Nephron progenitor cell (in vitro differentiated cells): Measurements from ENCODE around the gene BTLA.

ENCODE experiments used
- DNase-seq: peaks from one replicate; pipeline ENCODE4 v3.0.0; 2021
- H3K27ac Mint-ChIP-seq: 2 replicates; pipeline ENCODE4 v1.8.0; 2021; ENCODE audit warnings: mild to moderate bottlenecking, moderate library complexity, mixed read lengths
- H3K27me3 Mint-ChIP-seq: 2 replicates; pipeline ENCODE4 v1.8.0; 2021; ENCODE audit warnings: mild to moderate bottlenecking, low read depth, mixed read lengths; ENCODE audit not compliant: poor library complexity
- H3K36me3 Mint-ChIP-seq: 2 replicates; pipeline ENCODE4 v1.8.0; 2021; ENCODE audit warnings: low read depth, mixed read lengths
- H3K4me1 Mint-ChIP-seq: 2 replicates; pipeline ENCODE4 v1.8.0; 2021; ENCODE audit warnings: mixed read lengths
- H3K4me3 Mint-ChIP-seq: 2 replicates; pipeline ENCODE4 v1.8.0; 2021; ENCODE audit warnings: mild to moderate bottlenecking, moderate library complexity, mixed read lengths
- H3K9me3 Mint-ChIP-seq: 2 replicates; pipeline ENCODE4 v1.8.0; 2021; ENCODE audit warnings: mild to moderate bottlenecking, moderate library complexity, mixed read lengths
- CTCF ChIP-seq: fragments of 200-600 bp; sonication (generic); IDR thresholded peaks from 2 replicates; pipeline ENCODE4 v1.5.0; 2021; ENCODE audit warnings: antibody characterized with exemption

The BTLA gene

GRCh38 chr3:112474796-112475195 lies 24.5 kb downstream of the BTLA start:
- Mint-ChIP-seq H3K4me3 (no peak overlapping the region), H3K27ac (no peak overlapping the region), H3K4me1 (no peaks in the 10 kb centered on the region), H3K36me3 (no peaks in the 10 kb centered on the region), H3K9me3 (no peaks in the 10 kb centered on the region), H3K27me3 (no peaks in the 10 kb centered on the region)
- no peak for TF ChIP-seq CTCF
- no peak for DNase-seq

GRCh38 chr3:112472691-112473090 lies 26.6 kb downstream of the BTLA start:
- DNase-seq = no peak
- Mint-ChIP-seq H3K27ac (no peak overlapping the region), H3K27me3 (no peaks in the 10 kb centered on the region), H3K36me3 (no peaks in the 10 kb centered on the region), H3K4me3 (no peak overlapping the region), H3K4me1 (no peaks in the 10 kb centered on the region), H3K9me3 (no peaks in the 10 kb centered on the region)
- TF ChIP-seq CTCF = no peak

- H3K9me3 Mint-ChIP-seq = no peaks in the 10 kb centered on the region
- TF ChIP-seq CTCF = no peak
- H3K4me1 Mint-ChIP-seq = no peaks in the 10 kb centered on the region
- DNase-seq = no peak
- H3K27me3 Mint-ChIP-seq = no peaks in the 10 kb centered on the region
- no peak overlapping the region for H3K27ac Mint-ChIP-seq
- H3K4me3 Mint-ChIP-seq = no peak overlapping the region
- no peaks in the 10 kb centered on the region for H3K36me3 Mint-ChIP-seq
These were observed 27.5 kb downstream of the BTLA start for GRCh38 chr3:112471596-112472325.

- no peaks in the 10 kb centered on the region for H3K9me3 Mint-ChIP-seq
- TF ChIP-seq CTCF = no peak
- no peak overlapping the region for H3K27ac Mint-ChIP-seq
These were observed 28.5 kb downstream of the BTLA start for GRCh38 chr3:112470788-112471187.

GRCh38 chr3:112469671-112470070 lies 29.6 kb downstream of the BTLA start:
- no peak for DNase-seq
- H3K27ac Mint-ChIP-seq = no peak overlapping the region
- no peak overlapping the region for H3K4me3 Mint-ChIP-seq
- H3K36me3 Mint-ChIP-seq = no peaks in the 10 kb centered on the region
- H3K4me1 Mint-ChIP-seq = no peaks in the 10 kb centered on the region
- no peaks in the 10 kb centered on the region for H3K27me3 Mint-ChIP-seq
- TF ChIP-seq CTCF = no peak
- H3K9me3 Mint-ChIP-seq = no peaks in the 10 kb centered on the region

More at GRCh38 chr3:112470788-112471187, 28.5 kb downstream of the BTLA start:
- no peak overlapping the region for H3K4me3 Mint-ChIP-seq
- no peaks in the 10 kb centered on the region for H3K4me1 Mint-ChIP-seq
- no peaks in the 10 kb centered on the region for H3K27me3 Mint-ChIP-seq
- H3K36me3 Mint-ChIP-seq = no peaks in the 10 kb centered on the region
- no peak for DNase-seq

- no peak overlapping the region for H3K4me3 Mint-ChIP-seq
- H3K9me3 Mint-ChIP-seq = no peaks in the 10 kb centered on the region
- no peaks in the 10 kb centered on the region for H3K4me1 Mint-ChIP-seq
- H3K27ac Mint-ChIP-seq = no peak overlapping the region
- TF ChIP-seq CTCF = no peak
- no peaks in the 10 kb centered on the region for H3K36me3 Mint-ChIP-seq
- no peak for DNase-seq
- H3K27me3 Mint-ChIP-seq = no peaks in the 10 kb centered on the region
These were observed 31.7 kb downstream of the BTLA start for GRCh38 chr3:112467539-112467938.
